ENCODE data around the gene NIPBL.
"Not testable (repeated sequence)": the region's sequence is repeated elsewhere in the genome, so short reads cannot be mapped to it uniquely, and the experiment has no call there.

NIPBL gene

DNA sequence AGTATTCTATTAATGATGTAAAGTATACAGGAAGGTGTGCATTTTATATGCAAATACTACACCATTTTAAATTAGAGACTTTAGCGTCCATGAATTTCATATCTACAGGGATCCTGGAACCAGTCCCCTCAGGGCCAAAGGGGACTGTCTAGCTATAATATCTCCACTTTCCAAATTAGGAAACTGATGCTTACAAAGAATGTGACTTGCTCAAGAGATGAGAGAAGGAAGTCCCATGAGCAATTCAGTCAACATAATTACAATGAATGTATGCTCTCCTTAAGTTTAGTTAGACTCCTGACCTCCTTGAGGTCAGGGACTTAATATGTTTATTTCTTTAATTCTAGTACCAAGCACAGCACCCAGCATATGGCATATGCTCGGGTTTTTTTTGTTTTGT lies 23.7 kb downstream of the NIPBL start:
- DNase-seq (ENCODE audit: low read depth, low spot score): no peak

DNA sequence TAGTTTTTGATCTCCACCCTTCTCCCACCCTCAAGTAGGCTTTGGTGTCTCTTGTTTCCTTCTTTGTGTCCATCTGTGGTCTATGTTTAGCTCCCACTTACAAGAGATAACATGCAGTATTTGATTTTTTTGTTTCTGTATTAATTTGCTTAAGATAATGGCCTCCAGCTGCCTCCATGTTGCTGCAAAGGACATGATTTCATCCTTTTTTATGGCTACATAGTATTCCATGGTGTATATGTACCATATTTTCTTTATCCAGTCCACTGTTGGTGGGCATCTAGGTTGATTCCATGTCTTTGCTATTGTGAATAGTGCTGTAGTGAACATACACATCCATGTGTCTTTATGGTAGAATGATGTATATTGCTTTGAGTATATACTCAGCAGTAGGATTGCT lies 24.5 kb downstream of the NIPBL start:
- not testable (repeated sequence) for DNase-seq (ENCODE audit: low read depth, low spot score)

DNA sequence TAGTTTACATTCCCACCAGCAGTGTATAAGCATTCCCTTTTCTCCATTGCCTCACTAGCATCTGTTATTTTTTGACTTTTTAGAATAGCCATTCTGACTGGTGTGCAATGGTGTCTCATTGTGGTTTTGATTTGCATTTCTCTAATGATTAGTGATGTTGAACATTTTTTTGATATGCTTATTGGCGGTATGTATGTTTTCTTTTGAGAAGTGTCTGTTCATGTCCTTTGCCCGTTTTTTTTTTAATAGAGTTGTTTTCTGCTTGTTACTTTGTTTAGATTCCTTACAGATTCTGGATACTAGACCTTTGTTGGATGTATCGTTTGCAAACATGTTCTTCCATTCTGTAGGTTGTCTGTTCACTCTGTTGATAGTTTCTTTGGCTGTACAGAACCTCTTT lies 25.3 kb downstream of the NIPBL start:
- DNase-seq (ENCODE audit: low read depth, low spot score): no peak

- no peak for DNase-seq (ENCODE audit: low read depth, low spot score)
These were observed 25.8 kb downstream of the NIPBL start for GRCh38 chr5:36902353-36902752.

GRCh38 chr5:36904677-36905076 lies 28.1 kb downstream of the NIPBL start:
- no peak for DNase-seq (ENCODE audit: low read depth, low spot score)

GRCh38 chr5:36908544-36909260 lies 32.1 kb downstream of the NIPBL start:
- DNase-seq (ENCODE audit: low read depth, low spot score): no peak

DNA sequence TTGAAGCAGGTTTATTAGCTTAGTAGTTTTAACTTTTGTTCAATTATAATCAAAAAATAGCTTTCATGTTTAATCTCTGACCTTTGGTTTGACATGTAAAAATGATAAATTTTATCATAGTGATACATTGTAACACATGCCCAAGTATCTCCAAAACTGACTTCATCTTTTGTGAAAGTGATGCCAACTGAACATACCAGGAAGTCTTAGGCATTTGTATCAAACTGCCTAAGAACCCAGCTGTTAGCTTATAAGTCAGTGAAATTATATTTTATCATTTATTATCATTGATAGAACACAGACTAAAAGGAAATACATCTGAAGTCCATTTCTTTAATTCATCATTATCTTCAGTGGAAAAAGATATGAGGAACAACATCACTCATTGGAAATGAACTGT lies 39.1 kb downstream of the NIPBL start:
- no peak for DNase-seq (ENCODE audit: low read depth, low spot score)

- DNase-seq (ENCODE audit: low read depth, low spot score): not testable (repeated sequence)
These were observed 40.0 kb downstream of the NIPBL start for GRCh38 chr5:36916614-36917013.

- not testable (repeated sequence) for DNase-seq (ENCODE audit: low read depth, low spot score)
These were observed 40.8 kb downstream of the NIPBL start for GRCh38 chr5:36917358-36917757.

DNA sequence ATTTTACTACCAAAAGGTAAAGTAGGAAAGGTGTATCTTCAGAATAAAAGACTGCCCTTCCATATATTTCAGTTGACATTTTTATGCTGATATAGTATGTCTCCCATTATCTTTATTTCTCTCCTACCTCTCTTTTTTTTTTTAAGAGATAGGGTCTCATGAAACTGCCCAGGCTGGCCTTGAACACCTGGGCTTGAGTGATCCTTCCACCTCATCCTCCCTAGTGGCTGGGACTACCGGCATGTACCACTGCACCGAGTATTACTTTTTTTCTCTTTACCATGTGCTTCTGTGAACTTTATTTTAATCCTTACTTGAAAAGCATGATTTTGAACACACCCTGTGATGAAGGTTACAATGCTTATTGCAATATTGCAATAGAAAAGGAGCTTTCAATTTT lies 42.7 kb downstream of the NIPBL start:
- DNase-seq (ENCODE audit: low read depth, low spot score): no peak

DNA sequence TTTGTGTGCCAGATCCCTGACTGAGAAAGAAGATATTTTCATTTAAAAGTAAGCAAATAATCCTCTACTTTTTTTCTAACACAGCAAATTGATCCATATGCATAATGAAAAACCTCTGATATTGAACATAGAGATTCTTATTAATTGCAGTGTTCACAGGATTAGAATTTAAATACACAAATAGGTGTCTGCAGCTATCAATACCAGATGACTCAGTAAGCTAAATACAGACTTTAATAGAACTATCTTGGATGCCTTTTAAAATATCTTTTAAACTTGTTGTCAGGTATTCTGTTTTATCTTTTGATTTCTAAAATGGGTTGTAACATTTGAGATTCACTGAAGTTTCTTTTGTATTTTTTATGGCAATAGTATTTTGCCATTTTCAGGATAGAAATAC lies 43.1 kb downstream of the NIPBL start:
- no peak for DNase-seq (ENCODE audit: low read depth, low spot score)

DNA sequence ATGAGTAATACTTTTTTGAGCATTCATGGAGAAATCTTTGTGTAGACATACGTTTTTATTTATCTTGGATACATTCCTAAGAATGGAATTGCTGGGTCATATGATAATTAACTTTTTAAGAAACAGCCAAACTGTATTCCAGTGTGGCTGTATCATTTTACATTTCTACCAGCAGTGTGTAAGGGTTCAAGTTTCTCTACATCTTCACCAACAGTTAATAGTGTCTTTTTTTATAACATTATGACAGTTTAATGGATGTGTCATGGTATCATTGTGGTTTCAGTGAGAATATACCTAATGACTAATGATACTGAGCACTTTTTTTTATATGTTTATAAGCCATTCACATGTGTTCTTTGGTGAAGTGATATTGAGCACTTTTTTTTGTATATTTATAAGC lies 52.4 kb downstream of the NIPBL start:
- DNase-seq (ENCODE audit: low read depth, low spot score): peak; percentile 9

DNA sequence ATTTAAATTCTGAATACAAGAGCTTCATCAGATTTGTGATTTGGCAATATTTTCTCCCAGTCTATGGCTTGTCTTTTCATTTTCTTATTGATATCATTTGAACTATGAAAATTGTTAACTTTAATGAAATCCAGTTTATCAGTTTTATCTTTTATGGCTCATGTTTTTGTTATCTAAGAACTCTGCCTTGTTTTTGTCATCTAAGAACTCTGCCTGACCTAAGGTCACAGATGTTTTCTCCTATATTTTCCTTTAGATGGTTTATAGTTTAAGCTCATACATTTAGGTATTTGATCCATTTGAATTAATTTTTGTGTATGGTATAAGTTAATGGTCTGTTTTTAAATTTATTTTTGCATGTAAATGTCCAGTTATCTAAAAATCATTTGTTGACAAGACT lies 52.9 kb downstream of the NIPBL start:
- DNase-seq (ENCODE audit: low read depth, low spot score): no peak

DNA sequence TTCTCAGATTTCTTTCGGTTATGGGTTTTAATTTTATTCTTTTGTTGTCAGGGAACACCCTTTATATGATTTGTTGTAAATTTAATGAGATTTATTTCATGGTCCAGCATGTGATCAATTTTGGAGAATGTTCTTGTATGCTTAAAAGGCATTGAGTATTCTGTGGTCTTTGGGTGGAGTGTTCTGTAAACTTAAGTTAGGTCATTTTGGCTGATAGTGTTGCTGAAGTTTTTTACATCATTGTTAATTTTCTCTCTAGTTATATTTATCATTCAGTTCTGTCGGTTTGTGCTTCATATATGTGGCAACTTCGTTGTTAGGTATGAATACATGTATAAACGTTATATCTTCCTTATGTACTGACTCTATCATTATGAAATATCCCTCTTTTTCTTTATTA lies 55.5 kb downstream of the NIPBL start:
- DNase-seq (ENCODE audit: low read depth, low spot score): no peak

DNA sequence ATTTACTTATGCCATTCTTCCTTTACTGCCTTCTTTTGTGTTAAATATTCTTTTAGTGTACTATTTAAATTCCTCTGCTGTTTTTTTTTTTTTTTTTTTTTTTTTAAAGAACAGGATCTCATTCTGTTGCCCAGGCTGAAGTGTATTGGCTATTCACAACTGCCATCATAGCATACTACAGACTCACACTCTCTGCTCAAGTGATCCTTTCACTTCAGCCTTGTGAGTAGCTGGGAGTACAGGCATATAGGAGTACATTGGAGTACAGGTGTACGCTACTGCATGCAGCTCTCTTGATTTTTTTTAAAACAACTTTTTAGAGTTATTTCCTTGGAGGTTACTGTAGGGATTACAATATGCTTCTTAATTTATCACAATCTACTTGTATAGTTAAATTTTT lies 56.1 kb downstream of the NIPBL start:
- DNase-seq (ENCODE audit: low read depth, low spot score): no peak

GRCh38 chr5:36934740-36935356 lies 58.3 kb downstream of the NIPBL start:
- no peak for DNase-seq (ENCODE audit: low read depth, low spot score)

DNA sequence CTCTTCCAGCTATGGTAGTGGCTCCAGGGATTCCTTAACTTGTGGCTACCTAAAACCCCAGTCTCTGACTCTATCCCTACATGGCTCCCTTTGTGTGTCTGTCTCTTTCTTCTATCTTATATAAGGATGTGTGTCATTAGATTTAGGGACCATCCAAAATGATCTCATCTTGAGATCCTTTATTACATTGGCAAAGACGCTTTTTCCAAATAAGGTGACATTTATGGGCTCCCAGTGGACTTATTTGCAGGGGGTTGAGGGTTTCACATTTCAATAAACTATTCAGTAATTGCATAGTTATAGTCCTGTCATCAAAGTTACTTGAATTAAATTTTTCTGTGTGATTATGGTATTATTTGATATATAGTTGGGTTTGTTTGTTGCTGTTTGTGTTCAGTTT lies 59.2 kb downstream of the NIPBL start:
- no peak for DNase-seq (ENCODE audit: low read depth, low spot score)

DNA sequence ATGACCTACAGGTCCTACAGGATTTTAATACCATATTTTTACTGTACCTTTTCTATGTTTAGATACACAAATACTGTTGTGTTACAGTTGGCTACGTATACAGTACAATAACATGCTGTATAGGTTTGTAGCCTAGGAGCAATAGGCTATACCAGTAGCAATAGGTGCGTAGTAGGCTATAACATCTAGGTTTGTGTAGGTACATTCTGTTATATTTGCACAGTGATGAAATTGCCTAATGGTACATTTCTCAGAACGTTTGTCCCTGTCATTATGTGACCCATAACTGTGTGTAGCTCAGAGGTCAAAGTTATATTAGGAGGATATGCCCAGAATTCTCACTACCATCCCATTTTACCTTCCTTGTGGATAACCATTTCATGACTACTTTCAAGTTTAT lies 59.7 kb downstream of the NIPBL start:
- no peak for DNase-seq (ENCODE audit: low read depth, low spot score)

- no peak for DNase-seq (ENCODE audit: low read depth, low spot score)
These were observed 61.6 kb downstream of the NIPBL start for GRCh38 chr5:36938129-36938528.

DNA sequence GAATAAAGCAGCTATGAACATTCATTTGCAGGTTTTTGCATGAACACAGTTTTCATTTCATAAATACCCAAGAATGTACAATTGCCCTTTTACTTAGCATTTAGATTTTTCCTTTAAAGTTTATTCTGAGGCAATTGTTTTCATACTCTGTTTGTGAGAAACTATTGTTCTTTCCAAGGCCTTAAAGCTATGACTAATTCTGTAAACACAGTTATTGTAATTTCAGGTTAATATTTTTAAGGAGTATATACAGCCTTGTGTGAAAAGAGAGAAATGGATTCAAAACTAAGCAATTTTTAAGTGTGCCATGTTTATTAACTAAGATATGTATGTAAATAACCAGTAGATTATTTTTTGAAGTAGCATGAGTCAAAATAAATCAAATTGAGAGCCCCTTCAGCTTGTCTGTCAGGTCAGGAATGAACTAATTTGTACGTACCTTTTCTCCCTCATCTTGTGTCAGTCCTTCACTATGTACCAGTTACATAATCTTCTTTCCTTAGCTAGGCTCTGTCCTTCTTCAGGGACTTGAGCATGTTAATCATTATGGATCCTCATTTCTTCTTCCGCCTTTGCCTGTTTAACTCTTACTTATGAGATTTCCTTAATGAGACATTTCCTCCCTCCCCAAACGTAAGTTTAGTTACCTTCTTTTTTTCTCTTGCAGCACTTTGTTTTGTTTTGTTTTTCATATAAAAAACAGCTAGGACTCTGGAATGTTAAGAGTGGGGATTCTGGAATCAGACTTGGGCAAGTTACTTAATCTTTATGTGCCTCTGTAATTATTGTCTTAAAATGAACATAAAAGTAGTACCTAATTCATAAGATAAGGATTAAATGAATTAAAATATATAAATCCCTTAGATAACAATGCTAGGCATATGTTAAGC lies 63.6 kb downstream of the NIPBL start:
- peak; percentile 8 for DNase-seq (ENCODE audit: low read depth, low spot score)

DNA sequence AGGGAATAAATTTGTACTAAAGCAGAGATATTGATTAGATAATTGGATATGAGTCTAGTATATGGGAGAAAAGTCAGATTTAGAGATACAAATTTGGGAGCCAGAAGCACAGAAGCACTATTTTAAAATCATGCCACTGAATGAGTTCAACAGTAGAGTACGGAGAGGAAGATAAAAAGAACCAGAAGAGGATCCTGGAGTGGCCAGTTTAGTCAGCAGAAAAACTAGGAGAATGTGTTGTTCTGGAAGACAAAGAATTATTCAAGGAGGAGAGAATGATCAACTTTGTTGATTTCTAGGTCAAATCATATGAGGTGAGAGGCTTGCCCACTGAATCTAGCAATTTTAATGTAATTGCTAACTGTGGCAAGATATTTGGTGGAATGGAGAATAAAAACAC lies 67.0 kb downstream of the NIPBL start:
- no peak for DNase-seq (ENCODE audit: low read depth, low spot score)

GRCh38 chr5:36944024-36944423 lies 67.5 kb downstream of the NIPBL start:
- no peak for DNase-seq (ENCODE audit: low read depth, low spot score)

Measured in astrocyte of the hippocampus (primary cell).